Lung (tissue), 12 donors: ENCODE data around the gene COL16A1. TPM values are rescaled to one million over a fixed set of nuclear protein-coding genes. Genes with fewer than 3 reads are reported as not detected.
A peak's percentile ranks its signal among the peaks of the same experiment; 100 is the strongest.

Experiments used
- ATAC-seq: fragments of 200-7000 bp; cut with Tn5 transposase; one replicate; pipeline ENCODE4 v1.9.1; 2020; ENCODE audit warnings: moderate number of reproducible peaks; ENCODE audit not compliant: insufficient read depth, low FRiP score
- DNase-seq, 3 donors: peaks; one replicate each; pipeline ENCODE4 v3.0.0-alpha.2; 2013 to 2017
- H3K27ac ChIP-seq, 2 donors: one replicate each; pipeline ENCODE4 v1.5.1; 2013; ENCODE audit warnings: mild to moderate bottlenecking in 2 of 2, moderate library complexity in 2 of 2, control low read depth in 1 of 2, inconsistent platforms in 1 of 2, low read depth in 1 of 2, low read length in 1 of 2
- H3K27me3 ChIP-seq, 3 donors: one replicate each; pipeline ENCODE4 v1.5.1; 2013; ENCODE audit warnings: low read length in 2 of 3; ENCODE audit not compliant: control insufficient read depth in 3 of 3, insufficient read depth in 3 of 3
- H3K36me3 ChIP-seq, 4 donors: one replicate each; pipeline ENCODE4 v1.5.1; 2013; ENCODE audit warnings: low read length in 4 of 4, mild to moderate bottlenecking in 1 of 4, moderate library complexity in 1 of 4; ENCODE audit not compliant: control insufficient read depth in 4 of 4, insufficient read depth in 4 of 4
- H3K4me1 ChIP-seq, 5 donors: one replicate each; pipeline ENCODE4 v1.5.1; 2013; ENCODE audit warnings: low read length in 5 of 5, mild to moderate bottlenecking in 2 of 5, moderate library complexity in 1 of 5; ENCODE audit not compliant: control insufficient read depth in 5 of 5, insufficient read depth in 5 of 5
- H3K4me3 ChIP-seq: one replicate; pipeline ENCODE4 v1.5.1; 2013; ENCODE audit warnings: mild to moderate bottlenecking, control low read depth, moderate library complexity
- H3K9ac ChIP-seq, 2 donors: one replicate each; pipeline ENCODE4 v1.5.1; 2013; ENCODE audit warnings: low read length in 2 of 2, control low read depth in 1 of 2; ENCODE audit not compliant: insufficient read depth in 1 of 2
- H3K9me3 ChIP-seq, 4 donors: one replicate each; pipeline ENCODE4 v1.5.1; 2013; ENCODE audit warnings: low read length in 3 of 4, mild to moderate bottlenecking in 1 of 4, moderate library complexity in 1 of 4; ENCODE audit not compliant: control insufficient read depth in 4 of 4, insufficient read depth in 3 of 4
- CTCF ChIP-seq: IDR thresholded peaks from 2 replicates; pipeline ENCODE4 v1.5.1; 2012; ENCODE audit warnings: mild to moderate bottlenecking; ENCODE audit errors: control extremely low read depth, extremely low read depth
- WGBS, 2 donors: extraction: QIAGEN DNeasy Blood & Tissue Kit; methylation state at CpG; one replicate each; pipeline ENCODE4 v1.1.7; 2013; 5-methylcytosine and 5-hydroxymethylcytosine counted together
- polyA plus RNA-seq, 2 donors: library from polyadenylated mRNA; stranded (reverse); fragments of 200-250 nt; gene quantifications; one replicate each; pipeline ENCODE4 v1.2.1, GENCODE V29; 2013
- total RNA-seq, 2 donors: library from RNA; depleted of rRNA in 1 of 2; stranded (reverse); fragments of >200 nt in 1 of 2; gene quantifications; one replicate each; pipeline ENCODE4 v1.2.1, GENCODE V29; 2014 to 2021
- donor health status: control.
- donor health status: control.
- donor health status: Bipolar disorder and iron deficiency.
- donor health status: healthy.
- donor health status: DM: yes; HTN: yes; CAD: no.

Gene COL16A1
- total and polyA plus RNA-seq, 4 donors: 16.5 to 83.2 (median 43.3) TPM

GRCh38 chr1:31650161-31651088 lies 53.4 kb downstream of the COL16A1 start:
- 80 to 83% methylated on average over 9 of the region's 9 CpGs for WGBS, 2 donors
- H3K36me3 ChIP-seq: peaks cover 0 to 10% (median 3%) of the 10 kb centered on the region in 4 donors
- no peak for ATAC-seq
- H3K9me3 ChIP-seq: peaks cover 0 to 3% (median 0%) of the 10 kb centered on the region in 4 donors
- H3K27ac ChIP-seq: peak overlapping the region in 1 of 2 donors; percentile 17
- TF ChIP-seq CTCF: no peak
- peaks cover 0 to 9% (median 4%) of the 10 kb centered on the region in 5 donors for H3K4me1 ChIP-seq
- no peak for DNase-seq
- H3K27me3 ChIP-seq: no peaks in the 10 kb centered on the region
- H3K4me3 ChIP-seq: no peak overlapping the region
- no peak overlapping the region for H3K9ac ChIP-seq

GRCh38 chr1:31648641-31649357 lies 55.0 kb downstream of the COL16A1 start:
- peaks cover 0 to 3% (median 0%) of the 10 kb centered on the region in 4 donors for H3K9me3 ChIP-seq
- H3K27me3 ChIP-seq: no peaks in the 10 kb centered on the region
- H3K4me3 ChIP-seq: no peak overlapping the region
- DNase-seq (no peak), ATAC-seq (no peak)
- no peak overlapping the region for H3K9ac ChIP-seq
- peaks cover 0 to 15% (median 5%) of the 10 kb centered on the region in 5 donors for H3K4me1 ChIP-seq
- TF ChIP-seq CTCF: no peak
- H3K27ac ChIP-seq: peak overlapping the region in 1 of 2 donors; percentile 48
- 76 to 84% methylated on average over 9 of the region's 9 CpGs for WGBS, 2 donors
- H3K36me3 ChIP-seq: peaks cover 0 to 10% (median 4%) of the 10 kb centered on the region in 4 donors

- ATAC-seq (no peak), DNase-seq (no peak)
- H3K27me3 ChIP-seq: no peaks in the 10 kb centered on the region
- no peak for TF ChIP-seq CTCF
- 73 to 78% methylated on average over 2 of the region's 2 CpGs for WGBS, 2 donors
- H3K4me3 ChIP-seq: no peak overlapping the region
- peaks cover 0 to 7% (median 2%) of the 10 kb centered on the region in 4 donors for H3K36me3 ChIP-seq
- no peak overlapping the region for H3K9ac ChIP-seq
- peaks cover 0 to 3% (median 0%) of the 10 kb centered on the region in 4 donors for H3K9me3 ChIP-seq
- peaks cover 0 to 19% (median 11%) of the 10 kb centered on the region in 5 donors for H3K4me1 ChIP-seq
- H3K27ac ChIP-seq: peak overlapping the region in 1 of 2 donors; percentile 48
These were observed 55.6 kb downstream of the COL16A1 start for GRCh38 chr1:31648190-31648589.
